Measurements from ENCODE around the gene CUX1.
A peak's percentile ranks its signal among the peaks of the same experiment; 100 is the strongest.

- no peak for TF ChIP-seq BACH2 (CRISPR knock-in tag; IDR thresholded peaks at IDR 0.05; ENCODE audit: borderline replicate concordance)
- TF ChIP-seq CSDC2 (CRISPR knock-in tag; IDR thresholded peaks at IDR 0.05), result no peak
- peak; percentile 96 for TF ChIP-seq ZFP3 (CRISPR knock-in tag; IDR thresholded peaks at IDR 0.05)
- no peak for TF ChIP-seq PATZ1 (CRISPR knock-in tag; IDR thresholded peaks at IDR 0.05; ENCODE audit: borderline replicate concordance)
- TF ChIP-seq ZNF70 (CRISPR knock-in tag; IDR thresholded peaks at IDR 0.05), result no peak
- no peak for TF ChIP-seq ISL1 (CRISPR knock-in tag; IDR thresholded peaks at IDR 0.05)
- TF ChIP-seq PPARA (CRISPR knock-in tag; IDR thresholded peaks at IDR 0.05; ENCODE audit: borderline replicate concordance), result no peak
- no peak for TF ChIP-seq ARNTL (CRISPR knock-in tag; IDR thresholded peaks at IDR 0.05; ENCODE audit: borderline replicate concordance, low read depth)
- TF ChIP-seq, protein P1, sequence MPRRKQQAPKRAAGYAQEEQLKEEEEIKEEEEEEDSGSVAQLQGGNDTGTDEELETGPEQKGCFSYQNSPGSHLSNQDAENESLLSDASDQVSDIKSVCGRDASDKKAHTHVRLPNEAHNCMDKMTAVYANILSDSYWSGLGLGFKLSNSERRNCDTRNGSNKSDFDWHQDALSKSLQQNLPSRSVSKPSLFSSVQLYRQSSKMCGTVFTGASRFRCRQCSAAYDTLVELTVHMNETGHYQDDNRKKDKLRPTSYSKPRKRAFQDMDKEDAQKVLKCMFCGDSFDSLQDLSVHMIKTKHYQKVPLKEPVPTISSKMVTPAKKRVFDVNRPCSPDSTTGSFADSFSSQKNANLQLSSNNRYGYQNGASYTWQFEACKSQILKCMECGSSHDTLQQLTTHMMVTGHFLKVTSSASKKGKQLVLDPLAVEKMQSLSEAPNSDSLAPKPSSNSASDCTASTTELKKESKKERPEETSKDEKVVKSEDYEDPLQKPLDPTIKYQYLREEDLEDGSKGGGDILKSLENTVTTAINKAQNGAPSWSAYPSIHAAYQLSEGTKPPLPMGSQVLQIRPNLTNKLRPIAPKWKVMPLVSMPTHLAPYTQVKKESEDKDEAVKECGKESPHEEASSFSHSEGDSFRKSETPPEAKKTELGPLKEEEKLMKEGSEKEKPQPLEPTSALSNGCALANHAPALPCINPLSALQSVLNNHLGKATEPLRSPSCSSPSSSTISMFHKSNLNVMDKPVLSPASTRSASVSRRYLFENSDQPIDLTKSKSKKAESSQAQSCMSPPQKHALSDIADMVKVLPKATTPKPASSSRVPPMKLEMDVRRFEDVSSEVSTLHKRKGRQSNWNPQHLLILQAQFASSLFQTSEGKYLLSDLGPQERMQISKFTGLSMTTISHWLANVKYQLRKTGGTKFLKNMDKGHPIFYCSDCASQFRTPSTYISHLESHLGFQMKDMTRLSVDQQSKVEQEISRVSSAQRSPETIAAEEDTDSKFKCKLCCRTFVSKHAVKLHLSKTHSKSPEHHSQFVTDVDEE (CRISPR knock-in tag; IDR thresholded peaks at IDR 0.05), result no peak
- TF ChIP-seq ZFP30 (CRISPR knock-in tag; IDR thresholded peaks at IDR 0.05), result no peak
- no peak for TF ChIP-seq ZNF565 (CRISPR knock-in tag; conservative IDR thresholded peaks at IDR 0.05; ENCODE audit: low read depth)
- TF ChIP-seq, protein P2, sequence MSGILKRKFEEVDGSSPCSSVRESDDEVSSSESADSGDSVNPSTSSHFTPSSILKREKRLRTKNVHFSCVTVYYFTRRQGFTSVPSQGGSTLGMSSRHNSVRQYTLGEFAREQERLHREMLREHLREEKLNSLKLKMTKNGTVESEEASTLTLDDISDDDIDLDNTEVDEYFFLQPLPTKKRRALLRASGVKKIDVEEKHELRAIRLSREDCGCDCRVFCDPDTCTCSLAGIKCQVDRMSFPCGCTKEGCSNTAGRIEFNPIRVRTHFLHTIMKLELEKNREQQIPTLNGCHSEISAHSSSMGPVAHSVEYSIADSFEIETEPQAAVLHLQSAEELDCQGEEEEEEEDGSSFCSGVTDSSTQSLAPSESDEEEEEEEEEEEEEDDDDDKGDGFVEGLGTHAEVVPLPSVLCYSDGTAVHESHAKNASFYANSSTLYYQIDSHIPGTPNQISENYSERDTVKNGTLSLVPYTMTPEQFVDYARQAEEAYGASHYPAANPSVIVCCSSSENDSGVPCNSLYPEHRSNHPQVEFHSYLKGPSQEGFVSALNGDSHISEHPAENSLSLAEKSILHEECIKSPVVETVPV (CRISPR knock-in tag; IDR thresholded peaks at IDR 0.05), result no peak
- TF ChIP-seq, protein P3, sequence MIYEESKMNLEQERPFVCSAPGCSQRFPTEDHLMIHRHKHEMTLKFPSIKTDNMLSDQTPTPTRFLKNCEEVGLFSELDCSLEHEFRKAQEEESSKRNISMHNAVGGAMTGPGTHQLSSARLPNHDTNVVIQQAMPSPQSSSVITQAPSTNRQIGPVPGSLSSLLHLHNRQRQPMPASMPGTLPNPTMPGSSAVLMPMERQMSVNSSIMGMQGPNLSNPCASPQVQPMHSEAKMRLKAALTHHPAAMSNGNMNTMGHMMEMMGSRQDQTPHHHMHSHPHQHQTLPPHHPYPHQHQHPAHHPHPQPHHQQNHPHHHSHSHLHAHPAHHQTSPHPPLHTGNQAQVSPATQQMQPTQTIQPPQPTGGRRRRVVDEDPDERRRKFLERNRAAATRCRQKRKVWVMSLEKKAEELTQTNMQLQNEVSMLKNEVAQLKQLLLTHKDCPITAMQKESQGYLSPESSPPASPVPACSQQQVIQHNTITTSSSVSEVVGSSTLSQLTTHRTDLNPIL (CRISPR knock-in tag; IDR thresholded peaks at IDR 0.05; ENCODE audit: low read depth), result no peak
- no peak for TF ChIP-seq ESRRG (CRISPR knock-in tag; IDR thresholded peaks at IDR 0.05)
Measured at GRCh38 chr7:101912716-101913110, 95.3 kb downstream of the CUX1 start.

Data from SK-N-SH treated with all-trans-retinoic acid at 6 μM for 48 hours (cell line).